Measurements from ENCODE around the gene ART1.
"Not testable (repeated sequence)": the region's sequence is repeated elsewhere in the genome, so short reads cannot be mapped to it uniquely, and the experiment has no call there.

The ART1 gene

GRCh38 chr11:3631331-3631730 lies 13.6 kb upstream of the ART1 start:
- in situ Hi-C loops (cut with HindIII; ENCODE audit: low sequenced_read_pairs): no loop called here

DNA sequence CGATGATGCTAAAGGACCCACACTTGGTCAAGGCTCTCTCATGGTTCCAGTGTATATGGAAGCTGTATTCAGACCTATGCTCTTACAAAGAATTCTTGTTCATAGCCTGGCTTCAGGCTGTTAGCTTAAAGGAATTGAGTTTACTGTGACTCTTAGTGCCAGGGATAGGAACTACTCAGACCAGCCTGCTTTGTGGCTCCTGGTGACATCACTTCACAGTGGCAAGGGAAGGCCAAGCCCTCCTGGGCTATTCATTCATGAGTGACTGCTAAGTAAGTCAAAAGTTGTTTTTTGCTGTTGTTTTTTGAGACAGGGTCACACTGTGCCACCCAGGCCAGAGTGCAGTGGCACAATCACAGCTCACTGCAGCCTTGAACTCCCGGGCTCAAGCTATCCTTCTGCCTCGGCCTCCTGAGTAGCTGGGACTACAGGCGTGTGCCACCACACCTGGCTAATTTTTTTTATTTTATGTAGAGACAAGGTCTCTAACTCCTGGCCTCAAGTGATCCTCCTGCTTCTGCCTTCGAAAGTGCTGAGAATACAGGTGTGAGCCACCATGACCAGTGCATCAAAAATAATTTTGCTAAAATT lies 12.8 kb upstream of the ART1 start:
- in situ Hi-C loops (cut with HindIII; ENCODE audit: low sequenced_read_pairs): no loop called here

- in situ Hi-C loops (cut with HindIII; ENCODE audit: low sequenced_read_pairs): no loop called here
Measured at GRCh38 chr11:3635641-3636375, 9.1 kb upstream of the ART1 start.

- in situ Hi-C loops (cut with HindIII; ENCODE audit: low sequenced_read_pairs): no loop called here
Measured at GRCh38 chr11:3637201-3637600, 7.7 kb upstream of the ART1 start.

GRCh38 chr11:3638513-3638912 lies 6.4 kb upstream of the ART1 start:
- in situ Hi-C loops (cut with HindIII; ENCODE audit: low sequenced_read_pairs): no loop called here

DNA sequence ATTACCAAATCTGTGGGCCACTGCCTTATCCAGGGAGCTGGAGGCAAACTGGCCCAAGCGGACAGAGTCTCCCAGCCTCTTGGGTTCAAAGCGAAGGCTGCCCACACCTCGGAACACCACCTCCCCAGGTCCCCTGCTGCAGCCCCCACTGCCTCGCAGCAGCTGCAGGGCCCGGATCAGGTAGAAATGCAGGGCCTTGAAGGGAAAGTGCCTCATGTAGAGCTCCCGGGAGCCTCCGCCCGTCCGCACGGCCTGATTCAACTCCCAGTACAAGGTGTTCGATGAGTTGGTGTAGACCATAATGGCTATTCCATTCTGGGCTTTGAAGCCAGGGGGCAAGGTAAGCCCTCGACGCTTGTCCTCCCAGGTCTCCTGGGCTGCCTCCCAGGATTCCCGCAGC lies 5.1 kb upstream of the ART1 start:
- in situ Hi-C loops (cut with HindIII; ENCODE audit: low sequenced_read_pairs): no loop called here

DNA sequence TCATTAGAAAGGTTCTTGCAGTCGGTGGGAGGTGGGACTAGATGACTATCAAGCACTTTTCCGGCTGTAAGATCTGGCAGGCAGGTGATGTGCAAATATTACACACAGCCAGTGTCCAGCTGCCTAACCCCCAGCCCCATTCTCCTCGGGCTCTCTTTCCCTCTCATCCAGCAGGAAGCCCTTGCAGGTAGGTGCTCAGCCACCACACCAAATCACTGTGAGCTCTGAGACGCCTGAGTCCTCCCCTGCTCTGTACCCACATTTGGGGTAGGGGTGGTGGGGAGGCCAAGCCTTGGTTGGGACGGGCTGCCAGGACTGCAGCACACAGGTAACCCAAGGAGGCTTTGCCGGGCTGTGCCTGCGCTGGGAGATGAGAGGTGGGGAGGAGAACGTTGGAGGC lies 3.7 kb upstream of the ART1 start:
- in situ Hi-C loops (cut with HindIII; ENCODE audit: low sequenced_read_pairs): no loop called here

DNA sequence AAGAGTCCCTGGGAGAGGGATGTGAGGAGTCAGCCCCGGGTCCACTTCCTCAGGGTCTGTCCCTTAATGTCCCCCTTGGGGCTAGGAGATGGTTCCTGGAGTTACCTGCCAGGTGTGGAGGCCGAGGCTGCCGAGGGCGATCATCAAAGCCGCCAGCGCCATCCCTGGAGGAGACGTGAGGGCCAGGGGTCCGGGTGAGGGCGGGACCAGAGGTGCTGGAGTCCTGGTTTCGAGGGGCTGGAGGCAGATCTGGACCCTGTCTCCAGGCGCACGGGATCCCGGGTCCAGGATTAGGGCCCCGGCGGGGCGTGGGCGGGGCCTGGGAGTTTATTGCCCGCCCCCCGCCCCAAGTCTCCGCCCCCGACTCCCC lies 3.2 kb upstream of the ART1 start, which contains the start of gene ART5:
Gene ART5 (minus strand): TSS at position 292 of the 370 bp plus-strand sequence. CDS start 130 bp downstream, at position 162.
- in situ Hi-C loops (cut with HindIII; ENCODE audit: low sequenced_read_pairs): no loop called here

- in situ Hi-C loops (cut with HindIII; ENCODE audit: low sequenced_read_pairs): no loop called here
Measured at GRCh38 chr11:3642071-3642951, 2.6 kb upstream of the ART1 start.

- in situ Hi-C loops (cut with HindIII; ENCODE audit: low sequenced_read_pairs): not testable (repeated sequence)
Measured at GRCh38 chr11:3643102-3643546, 1.8 kb upstream of the ART1 start.

DNA sequence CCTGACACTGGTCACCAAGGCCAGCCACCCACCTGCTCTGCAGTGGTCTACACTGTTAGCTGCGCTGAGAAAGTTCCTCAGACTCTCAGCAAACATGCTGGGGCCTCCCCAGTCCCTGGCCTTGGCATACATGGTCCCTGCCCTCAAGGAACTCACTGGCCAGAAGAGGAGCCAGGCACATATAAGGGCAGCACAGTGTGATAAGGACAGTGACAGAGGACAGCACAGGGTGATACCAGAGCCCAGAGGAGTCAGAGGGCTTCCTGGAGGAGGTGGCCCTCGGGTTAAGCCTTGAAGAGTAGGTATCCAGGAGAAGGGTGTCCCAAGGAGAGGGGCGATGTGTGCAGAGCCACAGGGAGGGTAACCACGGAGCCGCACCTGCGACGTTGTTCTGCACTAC lies 624 bp downstream of the ART1 start:
- in situ Hi-C loops (cut with HindIII; ENCODE audit: low sequenced_read_pairs): no loop called here

GRCh38 chr11:3648843-3649242 lies 3.9 kb downstream of the ART1 start:
- in situ Hi-C loops (cut with HindIII; ENCODE audit: low sequenced_read_pairs): not testable (repeated sequence)

- in situ Hi-C loops (cut with HindIII; ENCODE audit: low sequenced_read_pairs): not testable (repeated sequence)
Measured at GRCh38 chr11:3649374-3649773, 4.4 kb downstream of the ART1 start.

DNA sequence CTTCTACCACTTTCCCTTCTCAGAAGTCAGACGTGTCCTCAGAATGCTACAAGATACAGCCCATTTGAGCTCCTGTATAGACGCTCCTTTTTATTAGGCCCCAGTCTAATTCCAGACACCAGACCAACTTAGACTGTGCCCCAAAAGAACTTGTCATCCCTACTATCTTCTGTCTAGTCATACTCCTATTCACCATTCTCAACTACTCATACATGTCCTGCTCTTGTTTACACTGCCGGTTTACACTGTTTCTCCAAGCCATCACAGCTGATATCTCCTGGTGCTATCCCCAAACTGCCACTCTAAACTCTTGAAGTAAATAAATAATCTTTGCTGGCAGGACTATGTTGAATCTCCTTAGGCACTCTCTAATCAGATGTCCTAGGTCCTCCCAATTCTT lies 7.6 kb downstream of the ART1 start:
- in situ Hi-C loops (cut with HindIII; ENCODE audit: low sequenced_read_pairs): not testable (repeated sequence)

- in situ Hi-C loops (cut with HindIII; ENCODE audit: low sequenced_read_pairs): no loop called here
Measured at GRCh38 chr11:3655547-3655946, 10.6 kb downstream of the ART1 start.

DNA sequence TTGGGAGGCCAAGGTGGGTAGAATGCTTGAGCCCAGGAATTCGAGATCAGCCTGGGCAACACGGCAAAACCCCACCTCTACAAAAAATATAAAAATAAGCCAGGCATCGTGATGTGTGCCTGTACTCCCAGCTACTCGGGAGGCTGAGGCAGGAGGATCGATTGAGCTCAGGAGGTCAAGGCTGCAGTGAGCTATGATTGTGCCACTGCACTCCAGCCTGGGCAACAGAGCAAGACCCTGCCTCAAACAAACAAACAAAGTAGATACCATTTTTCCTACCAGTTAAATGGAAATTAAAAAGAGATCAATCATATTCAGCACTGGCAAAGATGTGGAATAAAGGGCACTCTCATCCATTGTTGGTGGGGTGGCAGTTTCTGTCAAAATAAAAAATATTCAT lies 12.4 kb downstream of the ART1 start:
- in situ Hi-C loops (cut with HindIII; ENCODE audit: low sequenced_read_pairs): not testable (repeated sequence)

DNA sequence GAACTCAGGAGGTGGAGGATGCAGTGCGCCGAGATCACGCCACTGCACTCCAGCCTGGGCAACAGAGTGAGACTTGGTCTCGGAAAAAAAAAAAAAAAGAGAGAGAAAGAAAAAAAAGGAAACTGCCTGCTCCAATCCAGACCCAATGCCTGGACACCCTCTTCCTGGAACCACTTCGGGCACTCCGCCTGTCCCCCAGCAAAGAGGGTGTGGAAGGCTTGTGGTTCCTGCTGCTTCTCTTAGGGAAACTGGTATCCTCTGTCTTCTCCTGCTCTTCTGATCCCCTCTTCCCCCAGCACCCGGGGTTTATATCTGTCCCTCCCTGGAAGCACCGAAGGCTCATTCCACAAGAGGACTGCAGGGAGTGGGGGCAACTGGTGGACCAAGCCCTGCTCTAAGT lies 13.3 kb downstream of the ART1 start:
- in situ Hi-C loops (cut with HindIII; ENCODE audit: low sequenced_read_pairs): no loop called here

- in situ Hi-C loops (cut with HindIII; ENCODE audit: low sequenced_read_pairs): no loop called here
Measured at GRCh38 chr11:3659595-3660515, 14.9 kb downstream of the ART1 start.

GRCh38 chr11:3660960-3661359 lies 16.0 kb downstream of the ART1 start:
- in situ Hi-C loops (cut with HindIII; ENCODE audit: low sequenced_read_pairs): no loop called here

DNA sequence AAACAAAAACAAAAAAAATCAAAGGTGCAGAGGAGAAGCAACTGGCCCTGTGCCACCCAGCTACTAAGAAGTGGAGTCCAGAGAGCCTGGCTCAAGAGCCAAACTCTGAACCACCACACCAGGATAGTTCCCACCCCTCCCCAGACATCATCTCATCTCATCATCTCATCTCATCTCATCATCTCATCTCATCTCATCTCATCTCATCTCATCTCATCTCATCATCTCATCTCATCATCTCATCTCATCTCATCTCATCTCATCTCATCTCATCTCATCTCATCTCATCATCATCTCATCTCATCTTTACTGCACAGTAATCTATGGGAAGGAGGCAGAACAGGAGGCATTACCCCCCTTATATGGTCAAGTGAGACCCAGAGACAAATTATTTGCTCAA lies 17.9 kb downstream of the ART1 start:
- in situ Hi-C loops (cut with HindIII; ENCODE audit: low sequenced_read_pairs): no loop called here

Data from endothelial cell of hepatic sinusoid (primary cell).